ENCODE data around the gene SLC26A11.

DNA sequence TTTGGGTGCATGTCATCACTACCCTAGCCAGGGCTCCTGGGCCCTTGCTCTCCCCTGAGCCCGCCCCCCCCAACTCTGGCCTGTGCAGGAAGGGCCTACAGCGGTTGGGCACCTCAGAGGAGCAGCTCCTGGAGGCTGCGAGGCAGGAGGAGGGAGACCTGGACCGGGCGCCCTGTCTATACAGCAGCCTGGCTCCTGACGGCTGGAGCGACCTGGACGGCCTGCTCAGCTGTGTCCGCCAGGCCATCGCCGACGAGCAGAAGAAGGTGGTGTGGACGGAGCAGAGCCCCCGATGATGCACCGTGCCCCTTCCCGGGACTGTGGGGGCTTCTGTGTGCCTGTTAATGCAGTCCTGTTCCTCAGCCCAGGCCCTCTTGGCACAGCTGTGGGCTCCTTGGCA lies 12.2 kb upstream of the SLC26A11 start:
- TF ChIP-seq EZH2 (IDR thresholded peaks at IDR 0.05; ENCODE audit: insufficient read depth, poor library complexity, severe bottlenecking) (no peak), EZH2phosphoT487 (IDR thresholded peaks at IDR 0.05; ENCODE audit: insufficient read depth, low read depth) (no peak)
